ENCODE results near the gene WDR89.
"Not testable (repeated sequence)": the region's sequence is repeated elsewhere in the genome, so short reads cannot be mapped to it uniquely, and the experiment has no call there.

Gene WDR89

DNA sequence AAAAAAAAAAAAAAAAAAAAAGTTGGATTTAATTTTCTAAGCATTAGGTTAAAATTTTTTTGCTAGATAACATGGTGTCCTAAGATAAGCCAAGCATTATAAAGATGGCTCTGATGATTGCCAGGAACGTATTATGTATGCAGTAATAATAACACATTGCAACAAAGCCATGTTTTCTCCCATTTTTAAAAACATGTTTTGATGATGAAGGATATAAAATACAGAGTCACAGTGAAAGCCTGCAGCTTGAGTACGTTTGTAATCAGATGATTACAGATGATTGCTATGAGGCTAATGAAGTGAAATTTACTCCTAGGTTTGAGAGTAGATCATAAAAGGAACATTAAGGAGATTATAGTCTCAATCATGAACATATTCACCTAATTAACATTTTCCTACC lies 13.3 kb upstream of the WDR89 start:
- H3K9ac ChIP-seq (ENCODE audit: low read depth in 1 of 2, low read length in 2 of 2), result no peak overlapping the region
- no peaks in the 10 kb centered on the region for H3K4me1 ChIP-seq (ENCODE audit: control insufficient read depth in 1 of 2, insufficient read depth in 2 of 2, low read length in 2 of 2)
- H3K36me3 ChIP-seq (ENCODE audit: control insufficient read depth in 1 of 2, insufficient read depth in 2 of 2, low read length in 2 of 2), result no peaks in the 10 kb centered on the region
- no peaks in the 10 kb centered on the region for H3K9me3 ChIP-seq (ENCODE audit: control insufficient read depth in 1 of 2, low read length in 2 of 2)
- H3K27ac ChIP-seq (ENCODE audit: low read depth, low read length), result no peak overlapping the region
- H3K27me3 ChIP-seq (ENCODE audit: control insufficient read depth in 1 of 2, insufficient read depth in 2 of 2, low read length in 2 of 2), result no peaks in the 10 kb centered on the region
- no peak overlapping the region for H3K4me3 ChIP-seq (ENCODE audit: low read depth in 1 of 2, low read length in 2 of 2)

DNA sequence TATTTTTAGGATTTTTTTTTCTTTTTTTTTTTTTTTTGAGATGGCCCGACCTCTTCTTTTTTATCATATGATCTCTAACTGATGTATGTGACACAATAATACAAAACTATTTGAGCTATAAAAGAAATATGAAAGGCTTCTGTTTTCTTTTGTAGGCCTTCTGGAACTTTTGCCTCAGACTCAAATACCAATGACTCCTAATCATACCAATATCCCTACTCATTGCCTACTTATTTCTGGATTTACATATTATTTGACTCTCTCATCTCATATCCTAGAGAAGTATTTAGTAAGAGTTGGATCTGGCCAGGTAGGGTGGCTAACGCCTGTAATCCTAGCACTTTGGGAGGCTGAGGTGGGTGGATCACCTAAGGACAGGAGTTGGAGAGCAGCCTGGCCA lies 12.7 kb upstream of the WDR89 start:
- Histone ChIP-seq H3K4me3 (ENCODE audit: low read depth in 1 of 2, low read length in 2 of 2) (no peak overlapping the region), H3K9me3 (ENCODE audit: control insufficient read depth in 1 of 2, low read length in 2 of 2) (no peaks in the 10 kb centered on the region), H3K4me1 (ENCODE audit: control insufficient read depth in 1 of 2, insufficient read depth in 2 of 2, low read length in 2 of 2) (no peaks in the 10 kb centered on the region), H3K27me3 (ENCODE audit: control insufficient read depth in 1 of 2, insufficient read depth in 2 of 2, low read length in 2 of 2) (no peaks in the 10 kb centered on the region), H3K36me3 (ENCODE audit: control insufficient read depth in 1 of 2, insufficient read depth in 2 of 2, low read length in 2 of 2) (no peaks in the 10 kb centered on the region), H3K9ac (ENCODE audit: low read depth in 1 of 2, low read length in 2 of 2) (no peak overlapping the region), H3K27ac (ENCODE audit: low read depth, low read length) (no peak overlapping the region)

DNA sequence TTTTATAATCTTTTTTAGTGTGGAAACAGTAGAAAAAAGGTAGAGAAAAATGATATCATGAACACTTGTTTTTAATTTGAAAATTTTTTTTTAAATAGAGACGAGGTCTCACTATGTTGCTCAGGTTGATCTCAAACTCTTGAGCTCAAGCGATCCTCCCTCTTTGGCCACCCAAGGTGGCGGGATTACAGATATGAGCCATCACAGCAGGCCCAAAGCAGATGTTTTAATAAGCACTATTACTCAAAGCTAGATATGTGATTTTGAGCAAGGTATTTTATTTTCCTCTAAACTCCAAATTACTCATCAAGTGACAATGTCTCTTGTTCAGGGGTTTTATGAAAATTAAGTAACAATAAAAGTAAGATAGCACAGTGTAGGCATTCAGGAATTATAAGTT lies 10.7 kb upstream of the WDR89 start:
- Histone ChIP-seq H3K27ac (ENCODE audit: low read depth, low read length) (no peak overlapping the region), H3K36me3 (ENCODE audit: control insufficient read depth in 1 of 2, insufficient read depth in 2 of 2, low read length in 2 of 2) (no peaks in the 10 kb centered on the region), H3K9me3 (ENCODE audit: control insufficient read depth in 1 of 2, low read length in 2 of 2) (no peaks in the 10 kb centered on the region), H3K27me3 (ENCODE audit: control insufficient read depth in 1 of 2, insufficient read depth in 2 of 2, low read length in 2 of 2) (no peaks in the 10 kb centered on the region), H3K4me3 (ENCODE audit: low read depth in 1 of 2, low read length in 2 of 2) (no peak overlapping the region), H3K4me1 (ENCODE audit: control insufficient read depth in 1 of 2, insufficient read depth in 2 of 2, low read length in 2 of 2) (no peaks in the 10 kb centered on the region), H3K9ac (ENCODE audit: low read depth in 1 of 2, low read length in 2 of 2) (no peak overlapping the region)

DNA sequence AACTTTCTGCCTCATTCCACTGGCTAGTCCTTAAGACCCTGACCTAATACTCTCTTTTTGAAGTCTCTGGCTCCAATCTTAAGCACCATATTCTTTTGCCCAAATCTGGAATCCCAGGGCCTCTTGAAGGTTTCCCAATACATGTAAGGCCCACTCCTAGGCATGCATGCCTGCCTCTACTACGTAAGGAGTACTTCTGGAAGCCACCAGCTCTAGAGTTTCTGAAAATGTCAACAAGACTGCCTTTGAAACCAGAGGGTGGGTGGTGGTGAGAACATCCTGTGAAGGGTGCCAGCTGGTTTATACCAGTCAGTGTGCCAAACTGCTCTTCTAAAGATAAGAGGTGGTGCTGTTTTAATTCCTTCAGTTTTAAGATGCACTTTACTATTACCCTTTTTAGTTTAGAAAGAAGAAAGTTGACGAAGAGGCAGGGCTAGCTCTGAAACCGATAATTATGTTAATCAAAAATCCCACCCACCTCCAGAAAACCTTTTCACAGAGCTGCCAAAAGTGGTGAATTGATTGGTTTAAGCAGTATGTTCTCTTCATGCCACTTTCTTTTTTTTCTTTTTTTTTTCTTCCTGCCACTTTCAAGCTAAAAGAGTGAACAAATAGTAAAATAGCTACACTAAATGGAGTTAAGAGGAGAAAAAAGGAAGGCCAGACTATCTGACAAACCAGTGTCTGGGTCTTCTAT lies 8.7 kb upstream of the WDR89 start:
- Histone ChIP-seq H3K4me3 (ENCODE audit: low read depth in 1 of 2, low read length in 2 of 2) (no peak overlapping the region), H3K4me1 (ENCODE audit: control insufficient read depth in 1 of 2, insufficient read depth in 2 of 2, low read length in 2 of 2) (no peaks in the 10 kb centered on the region), H3K36me3 (ENCODE audit: control insufficient read depth in 1 of 2, insufficient read depth in 2 of 2, low read length in 2 of 2) (no peaks in the 10 kb centered on the region), H3K9ac (ENCODE audit: low read depth in 1 of 2, low read length in 2 of 2) (no peak overlapping the region), H3K27me3 (ENCODE audit: control insufficient read depth in 1 of 2, insufficient read depth in 2 of 2, low read length in 2 of 2) (no peaks in the 10 kb centered on the region), H3K9me3 (ENCODE audit: control insufficient read depth in 1 of 2, low read length in 2 of 2) (no peaks in the 10 kb centered on the region), H3K27ac (ENCODE audit: low read depth, low read length) (no peak overlapping the region)

DNA sequence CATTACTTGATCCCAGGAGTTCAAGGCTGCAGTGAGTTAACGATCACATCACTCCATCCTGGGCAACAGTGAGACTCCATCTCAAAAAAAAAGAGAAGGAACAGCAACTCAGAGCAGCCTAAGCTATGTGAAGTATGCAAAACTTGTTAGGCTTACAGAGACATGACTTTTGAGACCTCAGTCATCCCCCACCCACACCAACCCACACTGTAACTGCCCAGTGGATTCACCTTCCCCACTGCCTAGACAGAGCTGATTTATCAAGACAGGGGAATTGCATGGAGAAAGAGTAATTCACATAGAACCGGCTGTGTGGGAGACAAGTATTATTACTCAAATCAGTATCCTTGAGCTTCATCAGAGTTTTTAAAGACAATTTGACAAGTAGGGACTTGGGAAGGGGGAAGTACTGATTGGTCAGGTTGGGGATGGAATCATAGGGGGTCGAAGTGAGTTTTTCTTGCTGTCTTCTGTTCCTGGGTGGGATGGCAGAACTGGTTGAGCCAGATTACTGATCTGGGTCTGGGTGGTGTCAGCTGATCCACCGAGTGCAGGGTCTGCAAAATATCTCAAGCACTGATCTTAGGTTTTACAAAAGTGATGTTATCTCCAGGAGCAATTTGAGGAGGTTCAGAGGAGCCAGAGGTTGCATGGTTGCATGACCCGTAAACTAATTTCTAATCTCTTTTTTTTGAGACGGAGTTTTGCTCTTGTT lies 6.2 kb upstream of the WDR89 start:
- H3K4me1 ChIP-seq (ENCODE audit: control insufficient read depth in 1 of 2, insufficient read depth in 2 of 2, low read length in 2 of 2), result peaks cover under 1 to 1% of the 10 kb centered on the region in 2 donors
- H3K27me3 ChIP-seq (ENCODE audit: control insufficient read depth in 1 of 2, insufficient read depth in 2 of 2, low read length in 2 of 2), result no peaks in the 10 kb centered on the region
- H3K27ac ChIP-seq (ENCODE audit: low read depth, low read length), result no peak overlapping the region
- no peak overlapping the region for H3K9ac ChIP-seq (ENCODE audit: low read depth in 1 of 2, low read length in 2 of 2)
- H3K4me3 ChIP-seq (ENCODE audit: low read depth in 1 of 2, low read length in 2 of 2), result no peak overlapping the region
- no peaks in the 10 kb centered on the region for H3K9me3 ChIP-seq (ENCODE audit: control insufficient read depth in 1 of 2, low read length in 2 of 2)
- H3K36me3 ChIP-seq (ENCODE audit: control insufficient read depth in 1 of 2, insufficient read depth in 2 of 2, low read length in 2 of 2), result no peaks in the 10 kb centered on the region

DNA sequence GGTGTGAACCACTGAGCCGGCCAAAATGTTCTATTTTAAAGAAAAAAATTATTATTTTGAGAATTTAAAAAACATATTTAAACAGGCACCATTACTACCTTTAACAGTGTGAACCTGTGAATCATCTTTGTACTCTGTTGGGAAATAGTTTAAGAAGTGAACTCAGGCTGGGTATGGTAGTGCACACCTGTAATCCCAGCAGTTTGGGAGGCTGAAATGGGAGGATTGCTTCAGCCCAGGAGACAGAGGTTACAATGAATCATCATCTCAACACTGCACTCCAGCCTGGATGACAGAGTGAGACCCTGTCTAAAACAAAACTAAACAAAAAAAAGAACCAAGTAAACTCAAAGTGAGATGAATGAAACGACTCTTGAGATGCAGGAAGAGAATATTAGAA lies 3.1 kb upstream of the WDR89 start:
- Histone ChIP-seq H3K9ac (ENCODE audit: low read depth in 1 of 2, low read length in 2 of 2) (no peak overlapping the region), H3K36me3 (ENCODE audit: control insufficient read depth in 1 of 2, insufficient read depth in 2 of 2, low read length in 2 of 2) (no peaks in the 10 kb centered on the region), H3K9me3 (ENCODE audit: control insufficient read depth in 1 of 2, low read length in 2 of 2) (no peaks in the 10 kb centered on the region), H3K4me1 (ENCODE audit: control insufficient read depth in 1 of 2, insufficient read depth in 2 of 2, low read length in 2 of 2) (peaks cover 4 to 5% of the 10 kb centered on the region in 2 donors), H3K27me3 (ENCODE audit: control insufficient read depth in 1 of 2, insufficient read depth in 2 of 2, low read length in 2 of 2) (no peaks in the 10 kb centered on the region), H3K27ac (ENCODE audit: low read depth, low read length) (no peak overlapping the region), H3K4me3 (ENCODE audit: low read depth in 1 of 2, low read length in 2 of 2) (no peak overlapping the region)

DNA sequence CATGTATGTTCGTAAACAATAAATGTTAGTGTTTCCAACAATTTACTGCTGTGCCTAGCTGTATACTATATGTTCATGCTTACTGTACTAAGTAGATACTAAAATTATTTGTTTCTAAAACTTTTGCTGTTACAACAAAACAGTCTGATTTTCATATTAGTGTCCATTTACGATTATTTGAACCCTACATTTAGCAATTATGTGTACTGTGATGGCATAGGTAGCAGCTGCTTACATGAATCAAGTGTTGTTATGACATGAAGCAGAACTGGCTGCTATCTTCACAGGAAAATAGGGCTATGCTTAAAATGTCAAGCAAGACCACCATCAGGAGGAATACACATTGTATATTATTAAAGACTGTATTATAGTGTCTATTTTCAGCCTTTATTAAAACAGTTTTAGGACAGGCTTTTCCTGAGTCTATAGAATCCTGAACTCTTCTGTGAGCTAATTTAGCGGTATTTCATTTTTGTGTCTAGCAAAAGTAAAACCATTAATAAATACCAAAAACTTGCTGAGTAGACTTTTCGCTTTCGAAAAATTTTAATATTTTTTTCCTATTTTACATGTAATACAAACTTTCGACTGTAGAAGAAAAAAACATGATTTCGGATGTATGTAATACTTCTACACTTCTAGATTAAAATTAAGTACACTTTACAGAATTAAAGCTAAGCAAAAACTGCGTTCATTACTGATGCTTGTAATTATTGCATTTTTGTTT lies 1.1 kb upstream of the WDR89 start:
- no peaks in the 10 kb centered on the region for H3K27me3 ChIP-seq (ENCODE audit: control insufficient read depth in 1 of 2, insufficient read depth in 2 of 2, low read length in 2 of 2)
- H3K9me3 ChIP-seq (ENCODE audit: control insufficient read depth in 1 of 2, low read length in 2 of 2), result no peaks in the 10 kb centered on the region
- H3K9ac ChIP-seq (ENCODE audit: low read depth in 1 of 2, low read length in 2 of 2), result peak overlapping the region; percentile 48 to 51
- peaks cover 4 to 5% of the 10 kb centered on the region in 2 donors for H3K4me1 ChIP-seq (ENCODE audit: control insufficient read depth in 1 of 2, insufficient read depth in 2 of 2, low read length in 2 of 2)
- no peaks in the 10 kb centered on the region for H3K36me3 ChIP-seq (ENCODE audit: control insufficient read depth in 1 of 2, insufficient read depth in 2 of 2, low read length in 2 of 2)
- no peak overlapping the region for H3K27ac ChIP-seq (ENCODE audit: low read depth, low read length)
- peak overlapping the region; percentile 68 to 92 for H3K4me3 ChIP-seq (ENCODE audit: low read depth in 1 of 2, low read length in 2 of 2)

DNA sequence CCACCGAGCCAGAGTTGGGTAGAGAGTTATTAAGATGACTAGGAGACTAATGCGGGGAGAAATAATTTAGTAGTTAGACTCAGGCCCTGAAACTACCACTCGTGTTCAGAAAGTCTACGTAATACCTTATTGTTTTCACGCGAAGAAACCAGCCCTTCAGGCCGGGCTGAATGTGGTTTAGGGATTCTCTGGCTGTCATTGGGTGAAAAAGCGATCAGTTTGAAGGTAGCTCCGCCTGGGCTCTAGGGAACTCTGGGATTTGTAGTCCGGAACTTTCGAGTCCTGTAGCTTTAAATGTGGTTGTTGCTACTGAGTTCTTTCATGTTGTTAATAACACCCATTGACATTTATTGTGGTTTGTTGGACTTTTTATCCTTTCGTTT lies 549 bp upstream of the WDR89 start:
- peak overlapping the region; percentile 80 for H3K27ac ChIP-seq (ENCODE audit: low read depth, low read length)
- peak overlapping the region; percentile 68 to 92 for H3K4me3 ChIP-seq (ENCODE audit: low read depth in 1 of 2, low read length in 2 of 2)
- no peaks in the 10 kb centered on the region for H3K27me3 ChIP-seq (ENCODE audit: control insufficient read depth in 1 of 2, insufficient read depth in 2 of 2, low read length in 2 of 2)
- H3K4me1 ChIP-seq (ENCODE audit: control insufficient read depth in 1 of 2, insufficient read depth in 2 of 2, low read length in 2 of 2), result peaks cover 4 to 5% of the 10 kb centered on the region in 2 donors
- H3K36me3 ChIP-seq (ENCODE audit: control insufficient read depth in 1 of 2, insufficient read depth in 2 of 2, low read length in 2 of 2), result no peaks in the 10 kb centered on the region
- peak overlapping the region; percentile 48 to 51 for H3K9ac ChIP-seq (ENCODE audit: low read depth in 1 of 2, low read length in 2 of 2)
- no peaks in the 10 kb centered on the region for H3K9me3 ChIP-seq (ENCODE audit: control insufficient read depth in 1 of 2, low read length in 2 of 2)

DNA sequence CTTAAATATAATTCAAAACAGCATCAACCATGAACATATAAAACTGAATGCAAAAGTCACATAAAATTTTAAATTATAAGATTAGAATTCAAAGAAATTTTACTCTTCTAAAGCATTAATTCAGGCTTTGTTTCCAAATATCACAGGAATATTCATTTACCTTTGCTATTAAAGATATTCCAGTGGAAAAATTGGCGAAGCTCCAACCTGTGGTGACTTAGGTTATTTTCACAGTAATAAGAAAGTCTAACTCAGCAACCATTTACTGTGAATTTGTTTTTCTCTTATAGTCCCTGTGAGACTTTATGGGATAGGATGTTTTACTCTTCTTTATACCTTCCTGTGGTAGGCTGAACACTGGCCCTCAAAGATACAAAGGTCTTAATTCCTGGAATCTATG lies 3.2 kb downstream of the WDR89 start:
- H3K36me3 ChIP-seq (ENCODE audit: control insufficient read depth in 1 of 2, insufficient read depth in 2 of 2, low read length in 2 of 2), result no peaks in the 10 kb centered on the region
- H3K27ac ChIP-seq (ENCODE audit: low read depth, low read length), result no peak overlapping the region
- no peak overlapping the region for H3K4me3 ChIP-seq (ENCODE audit: low read depth in 1 of 2, low read length in 2 of 2)
- H3K4me1 ChIP-seq (ENCODE audit: control insufficient read depth in 1 of 2, insufficient read depth in 2 of 2, low read length in 2 of 2), result peaks cover 4 to 5% of the 10 kb centered on the region in 2 donors
- no peak overlapping the region for H3K9ac ChIP-seq (ENCODE audit: low read depth in 1 of 2, low read length in 2 of 2)
- no peaks in the 10 kb centered on the region for H3K27me3 ChIP-seq (ENCODE audit: control insufficient read depth in 1 of 2, insufficient read depth in 2 of 2, low read length in 2 of 2)
- H3K9me3 ChIP-seq (ENCODE audit: control insufficient read depth in 1 of 2, low read length in 2 of 2), result no peaks in the 10 kb centered on the region

DNA sequence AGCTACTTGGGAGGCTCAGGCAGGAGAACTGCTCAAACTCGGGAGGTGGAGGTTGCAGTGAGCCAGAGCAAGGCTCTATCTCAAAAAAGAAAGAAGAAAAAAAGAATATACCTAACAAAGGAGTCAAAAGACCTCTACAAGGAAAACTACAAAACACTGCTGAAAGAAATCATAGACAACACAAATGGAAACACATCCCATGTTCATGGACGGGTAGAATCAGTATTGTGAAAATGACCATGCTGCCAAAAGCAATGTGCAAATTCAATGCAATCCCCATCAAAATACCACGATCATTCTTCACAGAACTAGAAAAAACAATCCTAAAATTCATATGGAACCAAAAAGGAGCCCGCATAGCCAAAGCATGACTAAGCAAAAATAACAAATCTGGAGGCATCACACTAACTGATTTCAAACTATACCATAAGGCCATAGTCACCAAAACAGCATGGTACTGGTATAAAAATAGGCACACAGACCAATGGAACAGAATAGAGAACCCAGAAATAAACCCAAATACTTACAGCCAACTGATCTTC lies 5.5 kb downstream of the WDR89 start:
- H3K27ac ChIP-seq (ENCODE audit: low read depth, low read length); H3K9ac ChIP-seq (ENCODE audit: low read depth in 1 of 2, low read length in 2 of 2); H3K9me3 ChIP-seq (ENCODE audit: control insufficient read depth in 1 of 2, low read length in 2 of 2); H3K4me1 ChIP-seq (ENCODE audit: control insufficient read depth in 1 of 2, insufficient read depth in 2 of 2, low read length in 2 of 2); H3K27me3 ChIP-seq (ENCODE audit: control insufficient read depth in 1 of 2, insufficient read depth in 2 of 2, low read length in 2 of 2); H3K4me3 ChIP-seq (ENCODE audit: low read depth in 1 of 2, low read length in 2 of 2); H3K36me3 ChIP-seq (ENCODE audit: control insufficient read depth in 1 of 2, insufficient read depth in 2 of 2, low read length in 2 of 2): not testable (repeated sequence)
